GM13976 (cell line): ENCODE measurements around the gene ASTN2.

ENCODE experiments used
- DNase-seq: peaks from one replicate; pipeline ENCODE4 v3.0.0; 2012; ENCODE audit warnings: low spot score
- in situ Hi-C: fragments of 300-500 bp; cut with MboI; formaldehyde crosslinking; loops from one replicate; pipeline ENCODE4 v1.12.0; 2022; ENCODE audit warnings: low sequenced_read_pairs, mixed read lengths, inconsistent platforms; ENCODE audit not compliant: unreplicated experiment
- TF ChIP-seq, protein P1 (sequence below): IDR thresholded peaks from 2 replicates; pipeline ENCODE4 v1.5.1; 2012; ENCODE audit warnings: borderline replicate concordance, mild to moderate bottlenecking; ENCODE audit not compliant: insufficient read depth; ENCODE audit errors: extremely low read depth, missing control alignments, control extremely low read depth

Gene ASTN2

DNA sequence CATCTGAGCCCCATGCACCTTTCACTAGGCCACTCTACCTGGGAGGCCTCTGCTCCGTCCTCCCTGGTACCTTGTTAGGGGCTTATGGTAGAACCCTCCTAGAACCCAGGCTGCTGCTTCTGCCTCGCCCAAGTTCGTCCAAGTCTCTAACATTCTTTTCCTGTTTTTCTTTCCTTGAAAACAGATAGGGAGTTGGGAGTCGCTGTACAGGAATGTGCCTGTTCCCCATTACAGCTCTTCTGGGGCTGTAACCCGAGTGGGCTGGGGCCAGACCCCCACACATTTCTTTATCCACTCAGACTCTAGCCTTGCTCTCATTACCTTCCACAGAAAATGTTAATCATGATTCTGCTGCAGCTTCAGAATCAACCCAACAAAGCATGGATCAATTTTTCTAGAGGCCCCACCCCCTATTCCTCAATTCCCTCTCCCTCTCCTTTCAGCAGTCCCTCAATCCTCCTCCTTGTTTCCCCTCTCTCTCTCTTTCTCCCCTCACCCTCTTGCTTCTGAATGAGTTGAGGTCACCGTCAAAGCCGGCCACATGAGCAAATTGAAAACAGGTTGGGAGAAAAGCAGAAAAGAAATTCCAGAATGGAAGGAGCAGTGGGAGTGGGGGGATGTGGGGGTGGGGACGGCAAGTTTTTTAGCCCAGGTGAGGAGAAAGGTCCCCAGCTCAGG lies 921.5 kb downstream of the ASTN2 start:
- in situ Hi-C loops: no loop called here
- TF ChIP-seq, protein P1, sequence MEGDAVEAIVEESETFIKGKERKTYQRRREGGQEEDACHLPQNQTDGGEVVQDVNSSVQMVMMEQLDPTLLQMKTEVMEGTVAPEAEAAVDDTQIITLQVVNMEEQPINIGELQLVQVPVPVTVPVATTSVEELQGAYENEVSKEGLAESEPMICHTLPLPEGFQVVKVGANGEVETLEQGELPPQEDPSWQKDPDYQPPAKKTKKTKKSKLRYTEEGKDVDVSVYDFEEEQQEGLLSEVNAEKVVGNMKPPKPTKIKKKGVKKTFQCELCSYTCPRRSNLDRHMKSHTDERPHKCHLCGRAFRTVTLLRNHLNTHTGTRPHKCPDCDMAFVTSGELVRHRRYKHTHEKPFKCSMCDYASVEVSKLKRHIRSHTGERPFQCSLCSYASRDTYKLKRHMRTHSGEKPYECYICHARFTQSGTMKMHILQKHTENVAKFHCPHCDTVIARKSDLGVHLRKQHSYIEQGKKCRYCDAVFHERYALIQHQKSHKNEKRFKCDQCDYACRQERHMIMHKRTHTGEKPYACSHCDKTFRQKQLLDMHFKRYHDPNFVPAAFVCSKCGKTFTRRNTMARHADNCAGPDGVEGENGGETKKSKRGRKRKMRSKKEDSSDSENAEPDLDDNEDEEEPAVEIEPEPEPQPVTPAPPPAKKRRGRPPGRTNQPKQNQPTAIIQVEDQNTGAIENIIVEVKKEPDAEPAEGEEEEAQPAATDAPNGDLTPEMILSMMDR: no peak
- no peak for DNase-seq

- no peak for DNase-seq
- TF ChIP-seq, protein P1: no peak
- in situ Hi-C loops: no loop called here
Measured at GRCh38 chr9:116491659-116492058, 923.2 kb downstream of the ASTN2 start.

GRCh38 chr9:116491219-116491618 lies 923.6 kb downstream of the ASTN2 start:
- in situ Hi-C loops: no loop called here

DNA sequence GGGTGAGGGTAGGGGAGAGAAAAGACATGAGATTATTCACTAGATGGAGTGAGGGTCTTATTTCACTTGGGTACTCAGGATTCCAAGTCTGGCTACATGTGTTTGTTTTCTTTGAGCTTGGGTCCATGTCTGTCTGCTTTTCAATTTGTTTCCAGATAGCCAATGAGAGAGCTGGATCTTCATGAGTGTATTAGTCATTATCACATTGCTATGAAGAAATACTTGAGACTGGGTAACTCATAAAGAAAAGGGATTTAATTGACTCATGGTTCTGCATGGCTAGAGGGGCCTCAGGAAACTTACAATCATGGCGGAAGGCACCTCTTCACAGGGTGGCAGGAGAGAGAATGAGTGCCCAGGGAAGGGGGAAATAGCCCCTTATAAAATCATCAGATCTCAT lies 924.5 kb downstream of the ASTN2 start:
- TF ChIP-seq, protein P1: no peak
- in situ Hi-C loops: no loop called here
- DNase-seq: no peak

More at GRCh38 chr9:116491219-116491618, 923.6 kb downstream of the ASTN2 start:
- DNase-seq: no peak
- TF ChIP-seq, protein P1: no peak

GRCh38 chr9:116488373-116488772 lies 926.5 kb downstream of the ASTN2 start:
- DNase-seq: no peak
- TF ChIP-seq, protein P1: no peak
- in situ Hi-C loops: no loop called here

GRCh38 chr9:116484492-116485061 lies 930.3 kb downstream of the ASTN2 start:
- TF ChIP-seq, protein P1: no peak
- in situ Hi-C loops: no loop called here
- no peak for DNase-seq
